ENCODE measurements around the gene HSFX1. TPM values are rescaled to one million over a fixed set of nuclear protein-coding genes. Genes with fewer than 3 reads are reported as not detected.

The HSFX1 gene
- total and polyA plus RNA-seq, 10 donors, result 0.21 to 6.5 (median 3.1) TPM

GRCh38 chrX:149807747-149808458, 34.0 kb downstream of the HSFX1 start:
- Histone ChIP-seq H3K36me3 (no peaks in the 10 kb centered on the region), H3K27me3 (replicated peaks in 1 of 7) (peaks cover 0 to 4% (median 0%) of the 10 kb centered on the region in 7 donors), H3K4me3 (no peak overlapping the region), H3K9me3 (no peaks in the 10 kb centered on the region), H3K27ac (no peak overlapping the region), H3K4me1 (no peaks in the 10 kb centered on the region)
- 67 to 86% (median 84%) methylated on average over 9 to 12 of the region's 12 CpGs for WGBS, 5 donors
- TF ChIP-seq CTCF (IDR thresholded peaks at IDR 0.05 in 8 of 11, conservative IDR thresholded peaks at IDR 0.05 in 3 of 11), result no peak
- no peak for TF ChIP-seq POLR2AphosphoS5 (IDR thresholded peaks at IDR 0.05)
- no peak for TF ChIP-seq POLR2A (IDR thresholded peaks at IDR 0.05)
- intact Hi-C loops (cut with DNase I; ENCODE audit: low total_unique reads), result no loop called here
- DNase-seq, result no peak

- H3K4me1 ChIP-seq, result no peaks in the 10 kb centered on the region
- TF ChIP-seq POLR2A (IDR thresholded peaks at IDR 0.05), result no peak
- no peak for TF ChIP-seq CTCF (IDR thresholded peaks at IDR 0.05 in 8 of 11, conservative IDR thresholded peaks at IDR 0.05 in 3 of 11)
- no peak for TF ChIP-seq POLR2AphosphoS5 (IDR thresholded peaks at IDR 0.05)
- 62 to 83% (median 74%) methylated on average over 1 of the region's 1 CpG for WGBS, 5 donors
- H3K36me3 ChIP-seq, result no peaks in the 10 kb centered on the region
- peaks cover 0 to 1% (median 0%) of the 10 kb centered on the region in 7 donors for H3K27me3 ChIP-seq (replicated peaks in 1 of 7)
- no peak for DNase-seq
- no peak overlapping the region for H3K27ac ChIP-seq
- intact Hi-C loops (cut with DNase I; ENCODE audit: low total_unique reads), result no loop called here
- no peak overlapping the region for H3K4me3 ChIP-seq
- no peaks in the 10 kb centered on the region for H3K9me3 ChIP-seq
Observed at GRCh38 chrX:149818652-149819051, 44.8 kb downstream of the HSFX1 start.

- no peak overlapping the region for H3K27ac ChIP-seq
- 58 to 96% (median 83%) methylated on average over 2 of the region's 2 CpGs for WGBS, 5 donors
- intact Hi-C loops (cut with DNase I; ENCODE audit: low total_unique reads), result no loop called here
- H3K36me3 ChIP-seq, result no peaks in the 10 kb centered on the region
- TF ChIP-seq CTCF (IDR thresholded peaks at IDR 0.05 in 8 of 11, conservative IDR thresholded peaks at IDR 0.05 in 3 of 11), result no peak
- TF ChIP-seq POLR2AphosphoS5 (IDR thresholded peaks at IDR 0.05), result no peak
- no peak for TF ChIP-seq POLR2A (IDR thresholded peaks at IDR 0.05)
- no peak for DNase-seq
- no peaks in the 10 kb centered on the region for H3K9me3 ChIP-seq
- H3K27me3 ChIP-seq (replicated peaks in 1 of 7), result peaks cover 0 to 6% (median 0%) of the 10 kb centered on the region in 7 donors
- H3K4me3 ChIP-seq, result no peak overlapping the region
- H3K4me1 ChIP-seq, result no peaks in the 10 kb centered on the region
Observed at GRCh38 chrX:149819371-149819770, 45.5 kb downstream of the HSFX1 start.

- Histone ChIP-seq H3K4me1 (peaks cover 0 to 8% (median 0%) of the 10 kb centered on the region in 6 donors), H3K27me3 (replicated peaks in 1 of 7) (peaks cover 0 to 22% (median 0%) of the 10 kb centered on the region in 7 donors), H3K9me3 (no peaks in the 10 kb centered on the region), H3K27ac (no peak overlapping the region), H3K36me3 (no peaks in the 10 kb centered on the region), H3K4me3 (no peak overlapping the region)
- 0 to 7% (median 5%) methylated on average over 1 to 3 of the region's 3 CpGs for WGBS, 5 donors
- peak; percentile 74 for DNase-seq
- TF ChIP-seq POLR2AphosphoS5 (IDR thresholded peaks at IDR 0.05), result no peak
- peak in 6 of 11 experiments; percentile 13 to 46 (median 28) for TF ChIP-seq CTCF (IDR thresholded peaks at IDR 0.05 in 8 of 11, conservative IDR thresholded peaks at IDR 0.05 in 3 of 11)
- no peak for TF ChIP-seq POLR2A (IDR thresholded peaks at IDR 0.05)
- intact Hi-C loops (cut with DNase I; ENCODE audit: low total_unique reads), result no loop called here
Observed at GRCh38 chrX:149825424-149825823, 51.6 kb downstream of the HSFX1 start.
